ENCODE measurements around the gene SUCNR1. TPM values are rescaled to one million over a fixed set of nuclear protein-coding genes. Genes with fewer than 3 reads are reported as not detected.

SUCNR1 gene
- total and polyA plus RNA-seq, 9 donors = 0.04 to 0.53 (median 0.23) TPM; not detected in 2

DNA sequence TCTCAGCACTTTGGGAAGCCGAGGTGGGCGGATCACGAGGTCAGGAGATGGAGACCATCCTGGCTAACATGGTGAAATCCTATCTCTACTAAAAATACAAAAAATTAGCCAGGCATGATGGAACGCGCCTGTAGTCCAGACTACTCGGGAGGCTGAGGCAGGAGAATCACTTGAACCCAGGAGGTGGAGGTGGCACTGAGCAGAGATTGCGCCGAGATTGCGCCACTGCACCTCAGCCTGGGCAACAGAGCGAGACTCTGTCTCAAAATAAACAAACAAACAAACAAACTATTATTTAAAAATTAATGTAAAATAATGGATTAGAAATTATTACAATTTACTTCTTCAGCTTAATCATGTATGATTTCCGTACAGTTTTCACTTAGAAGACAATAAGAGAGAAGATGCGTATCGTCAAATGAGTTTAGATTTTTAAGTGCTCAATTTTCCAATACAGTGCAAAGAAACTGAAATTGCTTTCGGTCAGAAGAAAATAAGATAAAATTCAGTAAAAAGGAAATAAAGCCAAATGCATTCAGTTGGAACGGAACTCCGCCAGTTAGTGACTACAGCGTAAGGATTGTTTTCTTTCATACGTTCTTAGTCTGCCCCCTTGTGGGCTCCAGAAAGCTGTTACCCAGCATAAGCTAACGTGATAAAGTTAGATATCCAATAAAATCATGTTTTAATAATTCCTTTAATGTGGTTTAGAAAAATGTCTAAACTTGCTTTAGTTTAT lies 34.7 kb upstream of the SUCNR1 start:
- intact Hi-C loops (cut with DNase I) = loop anchor here in 3 of 4 donors (5.0 to 10.0 kb wide), 3 partner anchors 174 to 401 kb away; no protein-coding TSS in a partner anchor
- Histone ChIP-seq H3K27me3 (no peaks in the 10 kb centered on the region), H3K27ac (no peak overlapping the region), H3K9me3 (no peaks in the 10 kb centered on the region), H3K4me3 (peak overlapping the region; percentile 8), H3K4me1 (ENCODE audit: insufficient read depth) (no peaks in the 10 kb centered on the region), H3K36me3 (no peaks in the 10 kb centered on the region)
- peak in 4 of 5 donors; percentile 30 to 70 (median 44) for DNase-seq
- WGBS, 3 donors = 38 to 47% (median 44%) methylated on average over 19 of the region's 19 CpGs
- TF ChIP-seq EP300 (IDR thresholded peaks at IDR 0.05) (no peak), POLR2A (IDR thresholded peaks at IDR 0.05) (no peak)
- TF ChIP-seq, protein P1, sequence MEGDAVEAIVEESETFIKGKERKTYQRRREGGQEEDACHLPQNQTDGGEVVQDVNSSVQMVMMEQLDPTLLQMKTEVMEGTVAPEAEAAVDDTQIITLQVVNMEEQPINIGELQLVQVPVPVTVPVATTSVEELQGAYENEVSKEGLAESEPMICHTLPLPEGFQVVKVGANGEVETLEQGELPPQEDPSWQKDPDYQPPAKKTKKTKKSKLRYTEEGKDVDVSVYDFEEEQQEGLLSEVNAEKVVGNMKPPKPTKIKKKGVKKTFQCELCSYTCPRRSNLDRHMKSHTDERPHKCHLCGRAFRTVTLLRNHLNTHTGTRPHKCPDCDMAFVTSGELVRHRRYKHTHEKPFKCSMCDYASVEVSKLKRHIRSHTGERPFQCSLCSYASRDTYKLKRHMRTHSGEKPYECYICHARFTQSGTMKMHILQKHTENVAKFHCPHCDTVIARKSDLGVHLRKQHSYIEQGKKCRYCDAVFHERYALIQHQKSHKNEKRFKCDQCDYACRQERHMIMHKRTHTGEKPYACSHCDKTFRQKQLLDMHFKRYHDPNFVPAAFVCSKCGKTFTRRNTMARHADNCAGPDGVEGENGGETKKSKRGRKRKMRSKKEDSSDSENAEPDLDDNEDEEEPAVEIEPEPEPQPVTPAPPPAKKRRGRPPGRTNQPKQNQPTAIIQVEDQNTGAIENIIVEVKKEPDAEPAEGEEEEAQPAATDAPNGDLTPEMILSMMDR (IDR thresholded peaks at IDR 0.05) = peak; percentile 61 to 87 (median 84)

DNA sequence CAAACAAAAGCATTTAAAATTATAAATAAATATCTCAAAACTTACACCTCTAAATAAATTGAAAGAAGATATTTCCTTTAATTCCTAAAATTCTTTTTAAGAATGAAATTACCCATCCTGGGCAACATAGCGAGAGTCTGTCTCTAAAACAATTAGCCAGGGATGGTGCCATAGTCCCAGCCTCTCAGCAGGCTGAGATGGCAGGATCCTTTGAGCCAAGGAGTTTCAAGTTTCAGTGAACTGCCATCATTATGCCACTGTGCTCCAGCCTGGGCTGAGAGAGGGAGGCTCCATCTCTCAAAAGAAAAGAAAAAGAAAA lies 34.2 kb upstream of the SUCNR1 start:
- Histone ChIP-seq H3K4me1 (ENCODE audit: insufficient read depth) (no peaks in the 10 kb centered on the region), H3K9me3 (no peaks in the 10 kb centered on the region), H3K4me3 (no peak overlapping the region), H3K27me3 (no peaks in the 10 kb centered on the region), H3K27ac (no peak overlapping the region), H3K36me3 (no peaks in the 10 kb centered on the region)
- intact Hi-C loops (cut with DNase I) = loop anchor here in 3 of 4 donors (5.0 to 10.0 kb wide), 3 partner anchors 174 to 402 kb away; no protein-coding TSS in a partner anchor
- TF ChIP-seq, protein P1 (IDR thresholded peaks at IDR 0.05) = no peak
- TF ChIP-seq POLR2A (IDR thresholded peaks at IDR 0.05) (no peak), EP300 (IDR thresholded peaks at IDR 0.05) (no peak)
- WGBS, 3 donors = 68 to 84% (median 72%) methylated on average over 1 of the region's 1 CpG
- DNase-seq = no peak

DNA sequence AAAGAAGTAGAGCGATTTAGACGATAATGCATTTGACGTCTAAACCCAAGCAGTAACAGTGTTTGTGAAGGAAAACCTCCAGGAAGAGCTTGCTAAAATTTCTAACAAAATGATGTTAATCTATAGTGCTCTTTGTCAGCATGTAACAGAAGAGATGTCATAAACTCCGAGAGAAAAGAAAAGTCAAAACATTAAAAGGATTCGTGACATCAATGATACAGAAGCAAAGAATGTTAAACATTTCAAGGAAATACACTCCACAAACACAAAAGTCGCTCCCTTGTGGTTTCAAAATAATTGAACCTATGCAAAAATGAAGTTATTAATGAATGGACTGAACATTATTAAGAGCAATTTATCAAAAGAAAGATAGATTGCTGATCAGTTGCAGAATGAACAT lies 31.6 kb upstream of the SUCNR1 start:
- no peak overlapping the region for H3K27ac ChIP-seq
- no peaks in the 10 kb centered on the region for H3K4me1 ChIP-seq (ENCODE audit: insufficient read depth)
- WGBS, 3 donors = 81 to 93% (median 82%) methylated on average over 6 of the region's 6 CpGs
- TF ChIP-seq, protein P1 (IDR thresholded peaks at IDR 0.05) = no peak
- TF ChIP-seq POLR2A (IDR thresholded peaks at IDR 0.05) (no peak), EP300 (IDR thresholded peaks at IDR 0.05) (no peak)
- DNase-seq = no peak
- H3K27me3 ChIP-seq = no peaks in the 10 kb centered on the region
- H3K9me3 ChIP-seq = no peaks in the 10 kb centered on the region
- H3K4me3 ChIP-seq = no peak overlapping the region
- no peaks in the 10 kb centered on the region for H3K36me3 ChIP-seq
- intact Hi-C loops (cut with DNase I) = loop anchor here in 2 of 4 donors (10.0 kb wide), 1 partner anchor 397 kb away; no protein-coding TSS in a partner anchor

DNA sequence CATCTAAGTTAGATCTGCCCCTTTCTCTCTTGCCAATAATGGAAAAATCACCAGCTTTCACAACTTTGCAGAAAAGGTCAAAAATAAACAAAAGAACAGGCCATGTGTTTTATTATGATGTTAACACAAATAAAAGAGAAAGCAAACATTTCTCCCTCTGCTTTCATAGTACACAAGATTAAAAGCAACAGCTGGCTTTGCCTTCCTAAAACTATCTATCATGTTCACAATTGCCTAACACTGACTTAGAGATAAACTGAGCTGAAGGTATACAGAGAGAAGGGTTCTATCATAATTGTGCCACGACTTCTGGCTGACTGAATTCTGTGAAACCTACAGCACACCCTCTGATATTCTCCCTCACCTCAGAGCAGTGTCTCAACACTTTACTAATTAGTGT lies 30.2 kb upstream of the SUCNR1 start:
- TF ChIP-seq, protein P1 (IDR thresholded peaks at IDR 0.05) = no peak
- TF ChIP-seq EP300 (IDR thresholded peaks at IDR 0.05) = no peak
- no peak for TF ChIP-seq POLR2A (IDR thresholded peaks at IDR 0.05)
- no peaks in the 10 kb centered on the region for H3K27me3 ChIP-seq
- no peaks in the 10 kb centered on the region for H3K36me3 ChIP-seq
- H3K27ac ChIP-seq = no peak overlapping the region
- no peaks in the 10 kb centered on the region for H3K4me1 ChIP-seq (ENCODE audit: insufficient read depth)
- DNase-seq = no peak
- intact Hi-C loops (cut with DNase I) = loop anchor here in 2 of 4 donors (10.0 kb wide), 1 partner anchor 398 kb away; no protein-coding TSS in a partner anchor
- 20 to 48% (median 27%) methylated on average over 1 of the region's 1 CpG for WGBS, 3 donors
- no peaks in the 10 kb centered on the region for H3K9me3 ChIP-seq
- no peak overlapping the region for H3K4me3 ChIP-seq
